NK-92 treated with Interleukin-12 subunit alpha and Interleukin-12 subunit beta, amount 100 ng/mL, for 24 hours (cell line): Measurements from ENCODE around the gene NRCAM.

Experiments
- DNase-seq: peaks from one replicate; lab custom pipeline; 2025; lab: John Stamatoyannopoulos, UW

The NRCAM gene

GRCh38 chr7:108424013-108424412, 32.2 kb downstream of the NRCAM start:
- no peak for DNase-seq

GRCh38 chr7:108423089-108423989, 32.9 kb downstream of the NRCAM start:
- DNase-seq = no peak

GRCh38 chr7:108421720-108422331, 34.4 kb downstream of the NRCAM start:
- DNase-seq = no peak

GRCh38 chr7:108419961-108420908, 36.0 kb downstream of the NRCAM start:
- DNase-seq = no peak

- DNase-seq = no peak
Measured at GRCh38 chr7:108418946-108419345, 37.3 kb downstream of the NRCAM start.

- no peak for DNase-seq
Measured at GRCh38 chr7:108417926-108418325, 38.3 kb downstream of the NRCAM start.

GRCh38 chr7:108417144-108417543, 39.1 kb downstream of the NRCAM start:
- no peak for DNase-seq

GRCh38 chr7:108415821-108416536, 40.3 kb downstream of the NRCAM start:
- no peak for DNase-seq

GRCh38 chr7:108415084-108415483, 41.2 kb downstream of the NRCAM start:
- no peak for DNase-seq

GRCh38 chr7:108413782-108414492, 42.3 kb downstream of the NRCAM start:
- no peak for DNase-seq

GRCh38 chr7:108413337-108413736, 42.9 kb downstream of the NRCAM start:
- no peak for DNase-seq

GRCh38 chr7:108409146-108409545, 47.1 kb downstream of the NRCAM start:
- DNase-seq = no peak

GRCh38 chr7:108408296-108408991, 47.8 kb downstream of the NRCAM start:
- DNase-seq = no peak

GRCh38 chr7:108407676-108408075, 48.6 kb downstream of the NRCAM start:
- DNase-seq = no peak

- no peak for DNase-seq
Measured at GRCh38 chr7:108406222-108406890, 49.9 kb downstream of the NRCAM start.

- no peak for DNase-seq
Measured at GRCh38 chr7:108404509-108405420, 51.5 kb downstream of the NRCAM start.

GRCh38 chr7:108403597-108404217, 52.5 kb downstream of the NRCAM start:
- DNase-seq = no peak

GRCh38 chr7:108402865-108403264, 53.4 kb downstream of the NRCAM start:
- no peak for DNase-seq
